Measurements from ENCODE around the gene RNU6-9.

RNU6-9 gene

DNA sequence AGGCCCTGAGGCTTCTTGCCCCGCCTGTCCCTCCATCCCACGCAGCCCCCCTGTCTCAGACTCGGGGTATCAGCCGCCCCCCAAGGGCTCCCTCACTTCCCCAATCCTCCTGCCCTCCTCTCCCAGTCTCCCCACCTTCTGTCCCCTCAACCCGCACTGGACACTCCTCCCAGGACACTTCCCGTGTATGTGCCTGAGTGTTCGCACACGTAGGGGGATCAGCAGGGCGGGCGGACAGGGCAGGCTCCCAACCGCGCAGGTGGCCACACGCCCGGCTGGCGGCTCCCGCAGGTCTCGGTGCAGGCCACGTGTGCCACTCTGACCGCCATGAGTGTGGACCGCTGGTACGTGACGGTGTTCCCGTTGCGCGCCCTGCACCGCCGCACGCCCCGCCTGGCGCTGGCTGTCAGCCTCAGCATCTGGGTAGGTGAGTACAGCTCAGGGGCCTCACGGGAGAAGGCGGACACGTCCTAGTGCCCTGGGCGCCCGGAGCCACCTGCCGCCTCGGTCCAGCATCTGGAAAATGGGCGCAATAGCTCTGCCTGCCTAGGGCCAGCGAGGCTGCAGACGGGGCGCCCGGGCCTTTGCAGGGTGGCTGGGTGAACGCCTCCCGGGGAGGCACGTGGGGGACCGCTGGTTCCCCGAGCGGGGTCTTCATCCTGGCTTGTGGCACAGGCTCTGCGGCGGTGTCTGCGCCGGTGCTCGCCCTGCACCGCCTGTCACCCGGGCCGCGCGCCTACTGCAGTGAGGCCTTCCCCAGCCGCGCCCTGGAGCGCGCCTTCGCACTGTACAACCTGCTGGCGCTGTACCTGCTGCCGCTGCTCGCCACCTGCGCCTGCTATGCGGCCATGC, 26.1 kb downstream of the RNU6-9 start:
- no peak for DNase-seq

DNA sequence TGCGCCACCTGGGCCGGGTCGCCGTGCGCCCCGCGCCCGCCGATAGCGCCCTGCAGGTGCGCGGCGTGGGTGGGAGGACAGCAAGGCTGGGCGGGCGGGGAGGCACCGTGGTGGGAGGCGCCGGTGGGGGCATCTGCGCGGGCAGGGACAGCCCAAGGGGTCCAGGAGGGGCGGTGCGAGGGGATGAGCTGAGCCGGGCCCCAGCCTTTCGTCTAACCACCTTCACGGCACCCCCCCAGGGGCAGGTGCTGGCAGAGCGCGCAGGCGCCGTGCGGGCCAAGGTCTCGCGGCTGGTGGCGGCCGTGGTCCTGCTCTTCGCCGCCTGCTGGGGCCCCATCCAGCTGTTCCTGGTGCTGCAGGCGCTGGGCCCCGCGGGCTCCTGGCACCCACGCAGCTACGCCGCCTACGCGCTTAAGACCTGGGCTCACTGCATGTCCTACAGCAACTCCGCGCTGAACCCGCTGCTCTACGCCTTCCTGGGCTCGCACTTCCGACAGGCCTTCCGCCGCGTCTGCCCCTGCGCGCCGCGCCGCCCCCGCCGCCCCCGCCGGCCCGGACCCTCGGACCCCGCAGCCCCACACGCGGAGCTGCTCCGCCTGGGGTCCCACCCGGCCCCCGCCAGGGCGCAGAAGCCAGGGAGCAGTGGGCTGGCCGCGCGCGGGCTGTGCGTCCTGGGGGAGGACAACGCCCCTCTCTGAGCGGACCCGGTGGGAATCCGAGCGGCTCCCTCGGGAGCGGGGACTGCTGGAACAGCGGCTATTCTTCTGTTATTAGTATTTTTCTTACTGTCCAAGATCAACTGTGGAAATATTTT, 27.0 kb downstream of the RNU6-9 start:
- peak; percentile 66 for DNase-seq

DNA sequence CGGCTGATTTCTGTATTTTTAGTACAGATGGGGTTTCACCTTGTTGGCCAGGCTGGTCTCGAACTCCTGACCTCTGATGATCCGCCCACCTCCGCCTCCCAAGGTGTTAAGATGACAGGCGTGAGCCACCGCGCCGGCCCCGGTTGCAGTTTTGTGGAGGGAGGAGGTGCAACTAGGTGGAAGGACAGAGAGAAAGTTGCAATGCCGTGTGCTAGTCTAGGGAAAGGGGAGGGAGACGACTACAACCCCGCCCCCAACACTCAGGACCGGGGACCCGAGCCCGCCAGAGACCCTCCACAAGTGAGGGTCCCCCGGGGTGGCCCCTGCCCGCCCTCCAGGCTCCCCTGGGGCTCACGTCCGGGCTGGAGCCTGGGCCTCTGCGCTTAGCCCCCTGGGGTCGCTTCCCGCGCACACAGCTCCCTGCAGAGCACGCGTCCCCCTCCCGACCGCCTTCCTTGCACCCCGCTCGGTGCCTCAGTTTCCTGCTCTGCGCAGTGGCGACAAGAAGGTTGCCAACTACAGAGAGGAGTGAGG, 31.3 kb downstream of the RNU6-9 start:
- DNase-seq = no peak

DNA sequence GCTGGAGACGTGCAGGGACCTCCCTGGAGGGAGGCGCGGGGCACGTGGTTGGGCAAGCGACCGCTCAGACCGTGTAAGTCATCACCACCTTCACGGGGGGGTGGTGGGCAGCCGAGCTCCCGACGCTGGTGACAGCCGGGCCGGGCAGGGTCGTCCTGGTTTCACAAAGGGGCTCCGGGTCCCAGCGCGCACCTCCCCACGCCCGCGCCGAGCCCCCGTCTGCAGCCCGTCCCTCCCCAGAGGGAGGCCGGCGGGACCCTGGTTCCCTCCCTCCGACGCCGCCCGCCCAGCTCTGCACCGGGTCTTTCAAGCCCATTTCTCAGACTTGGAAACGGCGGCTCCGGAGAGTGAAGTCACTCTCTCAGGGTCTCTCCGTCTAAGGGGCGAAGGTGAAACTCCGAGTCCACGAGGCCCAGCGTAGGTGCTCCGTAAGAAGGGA, 31.8 kb downstream of the RNU6-9 start:
- no peak for DNase-seq

DNA sequence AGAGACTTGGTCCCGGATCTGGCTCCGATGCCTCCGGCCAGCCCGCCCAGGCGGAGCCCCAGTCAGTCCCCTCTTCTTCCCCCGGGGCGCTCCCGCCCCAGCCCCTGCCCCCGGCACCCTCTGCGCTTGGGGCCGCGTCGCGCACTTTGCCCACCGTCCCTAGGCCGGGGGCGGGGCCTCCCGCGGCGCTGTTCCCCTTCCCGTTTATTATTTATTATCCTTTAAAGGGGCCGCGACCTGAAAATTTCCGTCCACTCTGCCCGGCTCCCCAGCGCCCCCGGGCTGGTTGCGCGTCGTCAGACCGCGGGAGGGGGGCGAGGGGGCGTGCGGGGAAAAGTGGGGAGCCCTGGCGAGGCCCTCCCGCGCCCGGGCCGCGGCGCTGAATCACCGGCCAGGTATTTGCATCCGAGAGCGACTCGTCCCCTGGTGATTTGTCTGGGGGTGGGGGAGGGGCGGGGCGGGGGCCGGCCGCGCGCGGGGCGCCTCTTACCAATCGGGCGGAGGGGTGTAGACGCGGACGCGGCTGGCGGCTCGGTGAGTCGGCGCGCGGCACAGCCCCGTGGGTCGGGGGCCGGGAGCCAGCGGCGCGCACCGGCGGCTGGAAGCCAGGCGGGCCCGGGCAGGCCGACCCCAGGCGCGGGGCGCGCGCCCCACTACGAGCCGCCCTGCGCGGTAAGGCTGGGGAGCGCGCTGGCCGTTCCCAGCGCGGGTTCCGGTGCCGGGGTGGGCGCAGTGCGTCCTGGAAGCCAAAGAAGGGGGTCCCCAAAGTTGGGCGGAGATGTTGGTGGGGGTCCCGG, 32.4 kb downstream of the RNU6-9 start, which contains the start of gene ARID3A:
Gene ARID3A (plus strand): TSS at position 510 of the 797 bp plus-strand sequence. CDS start 3,494 bp downstream, outside the sequence.
- peak; percentile 59 for DNase-seq

DNA sequence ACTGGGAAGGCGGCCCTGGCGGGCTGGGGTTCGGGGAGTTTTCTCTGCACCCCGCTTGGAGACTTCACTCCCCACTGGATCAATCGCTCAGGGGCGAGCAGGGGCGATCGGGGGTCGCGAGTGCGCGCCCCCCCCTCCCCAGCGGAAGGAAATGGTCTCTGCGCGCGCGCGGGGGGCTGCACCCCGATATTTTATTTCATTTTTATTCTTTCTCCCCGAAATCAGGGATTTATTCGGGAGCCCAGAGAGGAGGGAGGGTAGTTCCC, 33.0 kb downstream of the RNU6-9 start:
- no peak for DNase-seq

DNA sequence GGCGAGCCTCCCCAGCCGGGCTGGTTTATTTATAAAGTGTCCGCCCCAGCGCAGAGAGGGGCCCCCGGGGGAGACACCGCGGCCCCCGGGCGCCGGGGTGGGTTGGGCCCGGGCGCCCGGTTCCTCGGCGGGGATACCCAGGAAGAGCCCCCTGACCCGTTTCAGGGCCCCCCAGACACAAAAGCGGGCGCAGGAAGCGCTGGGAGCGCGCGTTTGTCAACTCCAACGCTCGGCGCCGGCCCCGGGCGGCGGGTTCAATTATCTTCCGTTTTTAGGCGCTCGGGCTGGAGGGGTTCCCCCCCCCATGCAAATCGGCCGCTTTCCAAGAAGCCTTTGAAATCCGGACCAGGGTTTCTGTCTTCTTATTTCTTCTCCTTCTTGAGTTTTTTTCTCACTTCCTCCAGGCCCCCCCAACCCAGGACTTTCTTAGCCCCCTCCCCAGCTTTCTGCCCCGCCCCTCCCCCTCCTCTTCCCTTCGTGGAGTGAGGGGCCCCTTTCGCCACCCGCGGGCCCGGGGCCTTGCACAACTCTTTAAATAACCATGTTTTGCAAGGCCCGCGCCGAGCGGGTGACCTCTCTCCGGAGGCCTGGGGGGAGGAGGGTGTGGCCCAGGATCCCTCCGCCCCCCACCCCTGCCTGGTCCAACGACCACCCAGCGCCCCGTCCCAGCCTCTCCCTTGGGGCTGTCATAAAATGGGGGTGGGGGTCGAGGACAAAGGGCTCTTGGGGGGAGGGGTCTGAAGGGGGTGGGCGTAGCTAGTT, 33.5 kb downstream of the RNU6-9 start:
- no peak for DNase-seq

DNA sequence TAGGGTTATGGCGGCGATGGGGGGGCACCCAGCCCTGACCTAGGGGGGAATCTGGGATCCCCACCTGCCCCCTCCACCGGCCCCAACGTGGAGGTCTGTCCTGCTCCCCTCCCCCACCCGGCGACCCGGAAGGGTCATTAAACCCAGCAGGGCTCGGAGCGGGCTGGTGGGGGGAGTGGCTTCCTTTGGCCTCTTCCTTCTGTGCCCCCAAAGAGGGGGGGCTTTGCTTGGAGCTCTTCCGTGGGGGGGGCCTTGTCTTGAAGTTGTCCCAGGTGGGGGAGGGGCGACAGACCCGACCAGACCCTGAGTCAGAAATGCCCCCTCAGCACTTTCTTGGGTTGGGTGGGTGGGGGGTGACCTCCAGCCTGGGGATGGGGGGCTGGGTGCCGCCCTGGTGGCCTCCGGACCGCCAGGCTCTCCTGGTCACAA, 34.1 kb downstream of the RNU6-9 start:
- DNase-seq = no peak

DNA sequence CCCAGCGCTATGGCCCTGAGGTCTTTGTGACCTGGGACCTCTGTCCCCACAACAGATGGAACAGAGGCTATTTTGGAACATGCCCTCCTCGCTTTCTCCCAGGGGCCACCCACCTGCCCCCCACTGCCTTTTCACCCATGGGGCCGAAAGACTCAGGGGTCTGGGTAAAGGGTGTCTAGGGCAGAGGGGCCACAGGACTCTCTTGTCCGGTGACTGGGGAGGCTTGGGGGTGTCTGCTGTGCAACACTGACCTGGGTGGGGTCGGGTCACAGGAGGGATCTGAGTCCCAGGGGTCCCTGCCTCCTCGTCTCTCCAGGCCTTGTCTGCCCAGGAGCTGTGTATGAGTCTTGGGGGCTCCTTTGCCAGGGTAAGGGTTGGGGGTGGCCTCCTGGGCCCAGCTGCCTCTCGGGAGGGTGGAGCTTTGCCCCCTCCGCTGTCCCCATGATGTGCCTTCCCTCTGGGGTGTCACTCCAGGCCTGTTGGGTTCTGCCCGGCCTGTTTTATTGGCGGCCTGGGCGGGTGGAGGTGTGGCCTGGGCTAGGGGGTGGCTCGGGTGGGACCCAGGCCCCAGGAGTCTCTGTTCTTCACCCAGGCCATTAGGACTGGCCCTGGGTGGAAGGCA, 34.6 kb downstream of the RNU6-9 start:
- no peak for DNase-seq

DNA sequence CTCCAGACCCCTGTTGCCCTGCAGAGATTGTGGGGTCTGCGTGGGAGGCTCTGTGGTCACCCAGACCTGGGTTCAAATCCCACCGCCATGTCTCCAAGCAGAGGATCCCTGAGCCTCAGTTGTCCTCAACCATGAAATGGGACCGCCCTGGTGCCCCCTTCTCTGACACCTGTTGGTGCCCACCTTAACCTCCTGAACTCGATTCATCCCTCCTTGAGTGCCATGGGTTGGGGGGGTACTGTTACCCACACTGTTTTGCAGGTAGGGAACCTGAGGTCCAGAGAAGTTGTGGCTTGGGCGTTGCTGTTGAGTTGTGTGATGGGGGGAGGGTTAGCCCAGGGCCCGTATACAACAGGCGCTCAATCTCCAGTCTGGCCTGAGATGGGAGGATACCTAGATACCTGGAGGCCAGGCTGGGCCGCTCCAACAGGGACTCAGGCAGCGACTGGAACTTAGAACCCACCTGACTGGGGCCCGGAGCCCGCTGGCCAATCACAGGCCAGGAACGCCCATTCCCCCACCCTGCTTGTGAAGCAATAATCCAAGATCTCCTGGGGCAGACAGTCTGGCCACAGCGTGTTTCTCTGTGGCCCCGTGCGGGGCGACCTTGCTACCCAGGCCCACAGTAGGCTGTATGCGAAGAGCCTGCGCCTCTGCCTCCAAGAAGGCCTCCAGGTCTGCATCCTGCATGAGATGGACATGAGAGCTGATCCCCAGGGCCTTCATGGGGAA, 35.4 kb downstream of the RNU6-9 start:
- DNase-seq = no peak

DNA sequence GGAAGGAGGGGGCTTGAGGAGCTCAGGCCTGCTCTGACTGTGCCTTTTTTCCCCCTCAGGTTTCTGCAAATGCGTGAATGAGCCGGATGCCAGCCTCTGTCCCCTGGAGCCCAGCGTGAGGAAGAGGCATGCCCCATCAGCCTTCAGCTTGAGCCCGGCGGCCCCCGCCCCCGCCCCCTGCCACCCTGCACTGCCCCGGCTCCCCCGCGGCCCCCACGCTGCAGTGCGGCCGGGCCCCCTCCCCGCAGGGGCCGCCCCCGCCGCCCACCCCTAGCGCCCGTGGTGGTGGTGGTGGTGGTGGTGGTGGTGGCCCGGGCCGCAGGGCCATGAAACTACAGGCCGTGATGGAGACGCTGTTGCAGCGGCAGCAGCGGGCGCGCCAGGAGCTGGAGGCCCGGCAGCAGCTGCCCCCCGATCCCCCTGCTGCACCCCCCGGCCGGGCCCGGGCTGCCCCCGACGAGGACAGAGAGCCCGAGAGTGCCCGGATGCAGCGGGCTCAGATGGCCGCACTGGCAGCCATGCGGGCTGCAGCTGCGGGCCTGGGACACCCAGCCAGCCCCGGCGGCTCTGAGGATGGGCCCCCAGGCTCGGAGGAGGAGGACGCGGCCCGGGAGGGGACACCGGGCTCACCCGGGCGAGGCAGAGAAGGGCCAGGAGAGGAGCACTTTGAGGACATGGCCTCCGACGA, 36.1 kb downstream of the RNU6-9 start:
- DNase-seq = no peak

DNA sequence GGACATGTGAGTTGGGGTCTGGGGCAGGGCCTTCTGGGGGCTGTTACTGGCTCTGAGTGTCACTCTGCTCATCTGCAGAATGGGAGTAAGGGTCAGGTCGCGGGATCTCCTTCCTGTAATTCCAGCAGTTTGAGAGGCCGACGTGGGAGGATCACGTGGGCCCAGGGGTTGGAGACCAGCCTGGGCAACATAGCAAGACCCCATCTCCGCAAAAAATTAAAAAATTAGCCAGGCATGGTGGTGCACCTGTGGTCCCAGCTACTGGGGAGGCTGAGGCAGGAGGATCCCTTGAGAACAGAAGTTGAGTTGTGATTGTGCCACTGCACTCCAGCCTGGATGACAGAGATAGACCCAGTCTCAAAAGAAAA, 36.6 kb downstream of the RNU6-9 start:
- DNase-seq = no peak

DNA sequence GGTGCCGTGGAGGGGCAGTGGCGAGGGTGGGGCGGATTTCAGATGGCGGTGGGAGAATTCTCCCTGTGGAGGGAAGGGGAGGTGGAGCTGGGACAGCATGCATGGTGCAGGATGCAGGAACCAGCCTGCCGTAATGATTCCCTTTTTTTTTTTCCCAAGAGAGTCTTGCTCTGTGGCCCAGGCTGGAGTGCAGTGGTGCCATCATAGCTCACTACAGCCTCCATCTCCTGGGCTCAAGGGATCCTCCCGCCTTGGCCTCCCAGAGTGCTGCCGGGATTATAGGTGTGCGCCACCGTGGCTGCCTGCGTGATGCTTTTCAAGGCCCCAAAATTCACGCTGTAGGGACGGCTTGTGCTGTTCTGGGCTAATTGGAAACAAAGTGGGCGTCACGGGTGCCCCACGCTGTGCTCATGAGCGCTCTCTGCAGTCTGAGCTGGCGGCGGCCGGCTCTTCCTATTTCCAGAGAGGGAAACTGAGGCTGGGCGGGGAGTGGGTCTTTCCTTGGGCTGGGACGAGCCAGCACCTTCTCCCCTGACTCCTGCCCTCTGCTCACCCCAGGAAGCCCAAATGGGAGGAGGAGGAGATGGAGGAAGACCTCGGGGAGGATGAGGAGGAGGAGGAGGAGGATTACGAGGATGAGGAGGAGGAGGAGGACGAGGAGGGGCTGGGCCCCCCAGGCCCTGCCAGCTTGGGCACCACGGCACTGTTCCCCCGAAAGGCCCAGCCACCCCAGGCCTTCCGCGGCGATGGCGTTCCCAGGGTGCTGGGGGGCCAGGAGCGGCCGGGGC, 38.8 kb downstream of the RNU6-9 start:
- DNase-seq = no peak

DNA sequence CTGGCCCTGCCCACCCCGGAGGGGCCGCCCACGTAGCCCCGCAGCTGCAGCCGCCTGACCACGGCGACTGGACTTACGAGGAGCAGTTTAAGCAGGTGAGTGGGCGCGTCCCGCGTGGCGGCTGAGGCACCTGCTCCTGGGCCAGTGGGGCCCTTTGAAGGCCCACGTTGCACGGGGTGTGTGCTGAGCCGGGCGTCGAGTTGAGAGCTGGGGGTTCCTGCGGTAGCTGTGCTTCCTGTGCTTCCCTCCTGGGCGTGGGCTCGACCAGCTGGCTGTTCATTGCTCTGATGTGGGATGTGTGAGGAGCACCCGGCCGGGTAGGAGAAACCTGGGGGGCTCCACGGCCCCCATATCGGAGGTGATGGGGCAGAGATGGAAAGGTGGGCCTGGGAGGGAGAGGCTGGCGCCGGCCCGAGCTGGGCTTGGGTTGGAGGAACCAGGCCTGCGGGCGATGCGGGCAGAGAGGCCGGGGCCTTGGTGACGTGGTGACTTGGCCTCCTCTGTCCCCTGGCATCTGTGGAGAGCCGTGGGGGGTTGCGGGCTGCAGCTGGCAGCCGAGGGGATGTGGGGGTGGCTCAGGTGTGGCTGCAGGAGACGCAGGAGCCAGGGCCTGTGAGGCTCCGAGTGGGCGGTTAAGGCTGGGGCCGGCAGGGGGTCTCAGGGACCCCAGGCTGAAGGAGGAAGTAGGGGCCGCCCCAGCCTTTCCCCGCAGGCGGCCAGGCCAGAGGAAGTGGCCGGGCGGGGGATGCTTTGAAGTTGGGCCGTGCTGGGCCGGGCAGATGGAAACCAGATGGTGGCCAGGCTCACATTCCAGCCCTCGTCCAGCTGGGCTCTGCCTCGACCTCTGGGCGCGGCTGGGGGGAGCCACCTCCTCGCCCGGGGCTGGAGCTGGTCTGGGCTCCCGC, 39.6 kb downstream of the RNU6-9 start:
- DNase-seq = no peak

DNA sequence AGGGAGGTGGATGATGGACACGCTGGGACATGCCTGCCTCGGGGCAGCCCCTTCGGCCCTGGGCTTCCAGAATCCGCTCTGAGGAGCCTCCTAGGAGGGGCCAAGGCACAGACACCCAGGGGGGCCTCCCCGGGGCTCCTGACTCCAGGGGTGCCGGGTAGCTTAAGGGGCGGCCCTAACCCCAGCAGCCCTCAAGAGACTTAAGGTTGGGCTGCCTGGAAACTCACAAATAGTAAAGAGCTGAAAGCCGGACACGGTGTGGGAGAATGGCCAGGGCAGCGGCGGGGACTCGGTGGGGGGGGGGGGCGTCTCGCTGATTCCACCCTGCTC, 40.2 kb downstream of the RNU6-9 start:
- DNase-seq = no peak

DNA sequence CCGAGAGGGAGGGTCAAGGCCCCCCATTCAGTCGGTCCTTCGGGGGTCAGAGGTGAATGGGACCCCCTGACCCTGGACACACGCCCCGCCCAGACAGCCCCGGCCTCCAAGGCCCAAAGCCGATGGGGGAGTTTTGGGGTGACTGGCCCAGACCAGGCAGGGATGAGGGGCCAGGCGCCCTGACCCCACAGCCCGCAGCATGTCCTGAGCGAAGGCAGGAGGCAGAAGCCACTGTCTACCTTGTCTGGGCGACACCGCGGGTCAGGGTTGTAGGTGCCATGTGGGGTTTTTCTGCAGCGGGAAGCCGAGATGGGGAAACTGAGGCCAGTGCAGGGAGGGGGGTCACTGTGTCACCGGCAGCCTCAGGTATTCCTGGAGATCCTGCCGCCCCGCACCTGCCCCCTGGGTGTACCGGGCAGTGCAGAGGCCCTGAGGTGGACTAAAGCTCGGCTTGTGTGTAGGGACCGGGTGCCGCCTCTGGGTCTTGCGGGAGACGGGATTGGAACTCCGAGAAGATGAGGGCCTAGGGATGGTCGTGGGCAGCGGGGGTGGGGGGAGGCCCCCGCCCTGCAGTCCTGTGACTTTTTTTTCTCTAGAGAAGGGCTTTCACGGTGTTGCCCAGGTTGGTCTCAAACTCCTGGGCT, 41.0 kb downstream of the RNU6-9 start:
- DNase-seq = no peak

DNA sequence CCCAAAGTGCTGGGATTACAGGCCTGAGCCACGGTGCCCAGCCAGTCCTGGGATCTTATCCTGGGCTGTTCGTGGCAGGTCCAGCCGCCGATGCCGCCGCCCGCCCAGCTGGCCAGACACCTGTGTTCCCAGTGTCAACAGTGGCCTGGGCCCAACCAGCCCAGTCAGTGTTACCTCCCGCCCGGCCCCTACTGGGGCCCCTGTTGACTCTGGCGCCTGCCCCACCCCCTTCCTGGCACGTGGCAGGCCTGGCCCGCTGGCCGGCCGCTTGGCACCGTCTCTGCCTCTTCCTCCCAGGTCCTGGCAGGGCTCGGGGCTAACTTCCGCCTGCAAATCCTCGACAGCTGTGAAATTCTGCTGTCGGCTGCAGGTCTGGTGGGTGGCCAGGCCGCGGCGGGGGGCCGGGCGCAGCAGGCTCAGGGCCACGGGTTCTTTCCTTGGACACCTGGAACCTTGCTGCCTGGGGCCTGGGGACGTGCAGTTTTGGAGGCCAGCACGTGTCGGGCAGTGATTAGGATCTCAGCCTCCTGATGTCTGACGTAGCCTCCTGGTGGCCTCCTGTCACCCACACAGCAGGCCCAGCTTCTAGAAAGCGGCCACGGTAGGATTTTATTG, 41.7 kb downstream of the RNU6-9 start:
- no peak for DNase-seq

DNA sequence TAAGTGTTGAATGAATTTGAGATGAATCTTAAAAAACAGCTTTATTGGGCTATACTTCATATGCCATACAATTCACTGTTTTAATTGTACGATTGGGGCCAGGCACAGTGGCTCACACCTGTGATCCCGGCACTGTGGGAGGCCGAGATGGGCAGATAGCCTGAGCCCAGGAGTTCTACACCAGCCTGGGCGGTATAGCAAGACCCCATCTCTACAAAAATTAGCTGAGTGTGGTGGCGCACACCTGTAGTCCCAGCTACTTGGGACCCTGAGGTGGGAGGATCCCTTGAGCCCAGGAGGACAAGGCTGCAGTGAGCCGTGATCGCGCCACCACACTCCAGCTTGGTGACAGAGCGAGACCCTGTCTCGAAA, 42.9 kb downstream of the RNU6-9 start:
- no peak for DNase-seq

All from activated CD4-positive, alpha-beta T cell treated with anti-CD3 and anti-CD28 coated beads for 1 hour (primary cell).